ENCODE results near the gene GRK4. TPM values are rescaled to one million over a fixed set of nuclear protein-coding genes. Genes with fewer than 3 reads are reported as not detected.
"Not testable (repeated sequence)": the region's sequence is repeated elsewhere in the genome, so short reads cannot be mapped to it uniquely, and the experiment has no call there.

GRK4 gene
- total RNA-seq, 1 donor from 2014 or later: 9.2 TPM

- peak; percentile 24 for DNase-seq
- intact Hi-C loops (cut with micrococcal nuclease): no loop called here
These were observed 23.8 kb upstream of the GRK4 start for GRCh38 chr4:2939383-2940243.

GRCh38 chr4:2940267-2941137 lies 22.9 kb upstream of the GRK4 start:
- DNase-seq (no peak), ATAC-seq (no peak)
- intact Hi-C loops (cut with micrococcal nuclease): no loop called here

More at GRCh38 chr4:2939383-2940243, 23.8 kb upstream of the GRK4 start:
- no peak for ATAC-seq

- ATAC-seq: no peak
- intact Hi-C loops (cut with micrococcal nuclease): no loop called here
- no peak for DNase-seq
These were observed 22.0 kb upstream of the GRK4 start for GRCh38 chr4:2941138-2942036.

- ATAC-seq (no peak), DNase-seq (no peak)
These were observed 21.3 kb upstream of the GRK4 start for GRCh38 chr4:2942037-2942531.

GRCh38 chr4:2942532-2943363 lies 20.6 kb upstream of the GRK4 start:
- intact Hi-C loops (cut with micrococcal nuclease): no loop called here
- DNase-seq (no peak), ATAC-seq (peak; percentile 5)

More at GRCh38 chr4:2942037-2942531, 21.3 kb upstream of the GRK4 start:
- intact Hi-C loops (cut with micrococcal nuclease): no loop called here

GRCh38 chr4:2943364-2944090 lies 19.8 kb upstream of the GRK4 start:
- ATAC-seq: no peak
- DNase-seq: no peak
- intact Hi-C loops (cut with micrococcal nuclease): no loop called here

- intact Hi-C loops (cut with micrococcal nuclease): no loop called here
- DNase-seq (no peak), ATAC-seq (no peak)
These were observed 19.3 kb upstream of the GRK4 start for GRCh38 chr4:2944091-2944482.

- DNase-seq (no peak), ATAC-seq (no peak)
- intact Hi-C loops (cut with micrococcal nuclease): no loop called here
These were observed 18.5 kb upstream of the GRK4 start for GRCh38 chr4:2944586-2945526.

GRCh38 chr4:2945619-2946604 lies 17.5 kb upstream of the GRK4 start:
- ATAC-seq: not testable (repeated sequence)

GRCh38 chr4:2946812-2947600 lies 16.4 kb upstream of the GRK4 start:
- no peak for DNase-seq
- ATAC-seq: no peak
- intact Hi-C loops (cut with micrococcal nuclease): no loop called here

More at GRCh38 chr4:2945619-2946604, 17.5 kb upstream of the GRK4 start:
- DNase-seq; intact Hi-C loops (cut with micrococcal nuclease): not testable (repeated sequence)

GRCh38 chr4:2947926-2948325 lies 15.4 kb upstream of the GRK4 start:
- ATAC-seq (peak; percentile 88), DNase-seq (peak; percentile 76)
- intact Hi-C loops (cut with micrococcal nuclease): no loop called here

GRCh38 chr4:2948895-2949781 lies 14.2 kb upstream of the GRK4 start:
- DNase-seq: no peak
- intact Hi-C loops (cut with micrococcal nuclease): no loop called here

GRCh38 chr4:2949782-2950125 lies 13.6 kb upstream of the GRK4 start:
- no peak for ATAC-seq
- intact Hi-C loops (cut with micrococcal nuclease): no loop called here
- DNase-seq: no peak

More at GRCh38 chr4:2948895-2949781, 14.2 kb upstream of the GRK4 start:
- ATAC-seq: peak; percentile 56

All from left ventricle myocardium superior (tissue), 1 donor.